ENCODE results near the gene PCDHB13.
"Not testable (repeated sequence)": the region's sequence is repeated elsewhere in the genome, so short reads cannot be mapped to it uniquely, and the experiment has no call there.

DNA sequence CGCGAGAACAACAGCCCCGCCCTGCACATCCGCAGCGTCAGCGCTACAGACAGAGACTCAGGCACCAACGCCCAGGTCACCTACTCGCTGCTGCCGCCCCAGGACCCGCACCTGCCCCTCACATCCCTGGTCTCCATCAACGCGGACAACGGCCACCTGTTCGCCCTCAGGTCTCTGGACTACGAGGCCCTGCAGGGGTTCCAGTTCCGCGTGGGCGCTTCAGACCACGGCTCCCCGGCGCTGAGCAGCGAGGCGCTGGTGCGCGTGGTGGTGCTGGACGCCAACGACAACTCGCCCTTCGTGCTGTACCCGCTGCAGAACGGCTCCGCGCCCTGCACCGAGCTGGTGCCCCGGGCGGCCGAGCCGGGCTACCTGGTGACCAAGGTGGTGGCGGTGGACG, 1.8 kb downstream of the PCDHB13 start:
- TF ChIP-seq, protein P1, sequence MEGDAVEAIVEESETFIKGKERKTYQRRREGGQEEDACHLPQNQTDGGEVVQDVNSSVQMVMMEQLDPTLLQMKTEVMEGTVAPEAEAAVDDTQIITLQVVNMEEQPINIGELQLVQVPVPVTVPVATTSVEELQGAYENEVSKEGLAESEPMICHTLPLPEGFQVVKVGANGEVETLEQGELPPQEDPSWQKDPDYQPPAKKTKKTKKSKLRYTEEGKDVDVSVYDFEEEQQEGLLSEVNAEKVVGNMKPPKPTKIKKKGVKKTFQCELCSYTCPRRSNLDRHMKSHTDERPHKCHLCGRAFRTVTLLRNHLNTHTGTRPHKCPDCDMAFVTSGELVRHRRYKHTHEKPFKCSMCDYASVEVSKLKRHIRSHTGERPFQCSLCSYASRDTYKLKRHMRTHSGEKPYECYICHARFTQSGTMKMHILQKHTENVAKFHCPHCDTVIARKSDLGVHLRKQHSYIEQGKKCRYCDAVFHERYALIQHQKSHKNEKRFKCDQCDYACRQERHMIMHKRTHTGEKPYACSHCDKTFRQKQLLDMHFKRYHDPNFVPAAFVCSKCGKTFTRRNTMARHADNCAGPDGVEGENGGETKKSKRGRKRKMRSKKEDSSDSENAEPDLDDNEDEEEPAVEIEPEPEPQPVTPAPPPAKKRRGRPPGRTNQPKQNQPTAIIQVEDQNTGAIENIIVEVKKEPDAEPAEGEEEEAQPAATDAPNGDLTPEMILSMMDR (IDR thresholded peaks at IDR 0.05) = not testable (repeated sequence)
- TF ChIP-seq EP300 (IDR thresholded peaks at IDR 0.05; ENCODE audit: low read depth) = not testable (repeated sequence)

Measured in transverse colon (tissue), 3 donors.